ENCODE measurements around the gene MXD1.

DNA sequence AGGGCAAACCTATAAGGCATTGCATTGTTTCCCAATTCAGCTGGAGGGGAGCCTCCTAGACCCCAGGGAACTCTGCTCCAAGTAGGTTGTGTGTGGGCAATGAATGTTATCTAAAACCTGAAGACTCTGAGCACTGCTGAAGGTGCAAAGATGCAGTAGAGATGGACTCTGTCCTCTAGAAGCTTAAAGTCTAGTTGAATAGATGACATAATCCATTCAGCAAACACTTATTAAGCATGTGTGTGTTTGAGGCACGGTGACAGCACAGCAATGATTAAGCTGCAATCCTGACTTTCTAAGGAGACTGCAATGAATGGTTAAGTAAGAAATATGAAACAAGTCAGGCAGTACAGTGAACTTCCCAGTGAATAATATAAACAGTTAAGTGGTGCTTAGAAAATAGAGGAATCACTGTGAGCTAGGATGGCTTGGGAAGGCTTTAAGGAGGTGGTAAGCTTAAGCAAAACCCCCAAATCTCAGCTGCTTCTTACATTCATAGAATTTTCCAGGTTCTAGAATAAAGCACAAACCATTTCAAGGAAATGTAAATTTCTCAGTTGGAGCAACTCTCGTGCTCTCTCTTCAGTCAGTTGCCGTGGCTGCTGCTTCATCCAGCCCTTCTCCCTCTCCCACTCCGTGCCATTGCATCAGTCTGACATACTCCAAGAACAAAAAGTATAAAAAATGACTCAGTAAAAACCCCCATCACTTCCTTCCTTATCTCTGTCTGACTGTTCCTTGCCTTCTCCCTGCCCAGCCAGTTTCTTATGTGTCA lies 19.1 kb downstream of the MXD1 start:
- TF ChIP-seq, protein P1, sequence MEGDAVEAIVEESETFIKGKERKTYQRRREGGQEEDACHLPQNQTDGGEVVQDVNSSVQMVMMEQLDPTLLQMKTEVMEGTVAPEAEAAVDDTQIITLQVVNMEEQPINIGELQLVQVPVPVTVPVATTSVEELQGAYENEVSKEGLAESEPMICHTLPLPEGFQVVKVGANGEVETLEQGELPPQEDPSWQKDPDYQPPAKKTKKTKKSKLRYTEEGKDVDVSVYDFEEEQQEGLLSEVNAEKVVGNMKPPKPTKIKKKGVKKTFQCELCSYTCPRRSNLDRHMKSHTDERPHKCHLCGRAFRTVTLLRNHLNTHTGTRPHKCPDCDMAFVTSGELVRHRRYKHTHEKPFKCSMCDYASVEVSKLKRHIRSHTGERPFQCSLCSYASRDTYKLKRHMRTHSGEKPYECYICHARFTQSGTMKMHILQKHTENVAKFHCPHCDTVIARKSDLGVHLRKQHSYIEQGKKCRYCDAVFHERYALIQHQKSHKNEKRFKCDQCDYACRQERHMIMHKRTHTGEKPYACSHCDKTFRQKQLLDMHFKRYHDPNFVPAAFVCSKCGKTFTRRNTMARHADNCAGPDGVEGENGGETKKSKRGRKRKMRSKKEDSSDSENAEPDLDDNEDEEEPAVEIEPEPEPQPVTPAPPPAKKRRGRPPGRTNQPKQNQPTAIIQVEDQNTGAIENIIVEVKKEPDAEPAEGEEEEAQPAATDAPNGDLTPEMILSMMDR (IDR thresholded peaks at IDR 0.05): no peak
- TF ChIP-seq EZH2 (IDR thresholded peaks at IDR 0.05; ENCODE audit: borderline replicate concordance, insufficient read depth, low read depth, low read length, poor library complexity, severe bottlenecking): no peak
